Glomerular visceral epithelial cell (primary cell): ENCODE measurements around the gene CCDC102A.

Experiments
- DNase-seq: peaks from one replicate; pipeline ENCODE4 v3.0.0-alpha.2; 2016; ENCODE audit errors: extremely low spot score

Gene CCDC102A

GRCh38 chr16:57478396-57479204 lies 57.8 kb downstream of the CCDC102A start:
- DNase-seq: no peak

- DNase-seq: no peak
These were observed 58.7 kb downstream of the CCDC102A start for GRCh38 chr16:57477531-57478202.

- no peak for DNase-seq
These were observed 59.6 kb downstream of the CCDC102A start for GRCh38 chr16:57476546-57477410.

GRCh38 chr16:57475711-57476339 lies 60.5 kb downstream of the CCDC102A start:
- no peak for DNase-seq

- DNase-seq: no peak
These were observed 61.4 kb downstream of the CCDC102A start for GRCh38 chr16:57474671-57475661.

- DNase-seq: no peak
These were observed 62.5 kb downstream of the CCDC102A start for GRCh38 chr16:57473906-57474305.

- DNase-seq: no peak
These were observed 63.1 kb downstream of the CCDC102A start for GRCh38 chr16:57473176-57473840.

- DNase-seq: no peak
These were observed 63.7 kb downstream of the CCDC102A start for GRCh38 chr16:57472665-57473060.

GRCh38 chr16:57471852-57472664 lies 64.3 kb downstream of the CCDC102A start:
- no peak for DNase-seq

GRCh38 chr16:57471209-57471608 lies 65.2 kb downstream of the CCDC102A start:
- DNase-seq: no peak

GRCh38 chr16:57470711-57471110 lies 65.7 kb downstream of the CCDC102A start:
- DNase-seq: no peak

- no peak for DNase-seq
These were observed 66.4 kb downstream of the CCDC102A start for GRCh38 chr16:57469917-57470470.

GRCh38 chr16:57469046-57469445 lies 67.3 kb downstream of the CCDC102A start:
- no peak for DNase-seq

- DNase-seq: no peak
These were observed 68.0 kb downstream of the CCDC102A start for GRCh38 chr16:57468346-57468745.

- DNase-seq: no peak
These were observed 71.8 kb downstream of the CCDC102A start for GRCh38 chr16:57464523-57464922.

- no peak for DNase-seq
These were observed 73.4 kb downstream of the CCDC102A start for GRCh38 chr16:57462978-57463362.

- DNase-seq: peak; percentile 84
These were observed 74.0 kb downstream of the CCDC102A start, which contains the start of gene POLR2C for GRCh38 chr16:57462209-57462977. Gene POLR2C (plus strand): TSS chr16:57462679. CDS start chr16:57462725, 46 bp downstream.
